HG03521 (cell line): Measurements from ENCODE around the gene CASP9.

ENCODE experiments used
- ATAC-seq: cut with Tn5 transposase; IDR thresholded peaks from one replicate; pipeline ENCODE4 v1.9.1; 2021; ENCODE audit warnings: mild to moderate bottlenecking, moderate library complexity; ENCODE audit not compliant: unreplicated experiment

The CASP9 gene

DNA sequence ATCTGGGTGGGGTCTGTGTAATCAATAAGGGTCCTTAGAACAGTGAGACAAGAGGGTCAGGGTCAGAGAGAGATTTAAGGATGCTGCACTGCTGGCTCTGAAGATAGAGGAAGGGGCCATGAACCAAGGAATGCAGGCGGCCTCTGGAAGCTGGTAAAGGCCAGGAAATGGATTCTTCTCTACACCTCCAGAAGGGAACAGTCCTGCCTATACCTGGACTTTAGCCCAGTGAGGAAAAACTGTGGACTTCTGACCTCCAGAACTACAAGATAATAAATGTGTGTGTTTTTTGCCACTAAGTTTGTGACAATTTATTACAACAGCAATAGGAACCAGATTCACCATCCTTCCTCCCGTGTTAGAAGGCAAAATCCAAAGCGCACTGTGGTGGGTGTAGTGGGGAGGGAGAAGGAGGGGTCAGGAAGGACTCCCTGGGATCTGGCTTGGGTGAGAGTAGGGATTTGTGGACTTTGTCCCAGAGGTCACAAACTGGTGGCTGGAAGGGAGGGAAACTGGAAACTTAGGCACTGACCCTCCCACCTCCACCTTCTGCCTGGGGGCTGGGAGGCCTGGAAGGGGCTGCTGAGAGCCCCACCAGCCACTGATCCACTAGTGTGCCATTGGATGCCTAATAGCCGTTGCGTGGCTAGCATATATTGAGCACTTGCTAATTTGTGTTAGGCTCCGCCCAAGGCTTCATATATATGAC, 72.8 kb downstream of the CASP9 start:
- ATAC-seq: no peak

DNA sequence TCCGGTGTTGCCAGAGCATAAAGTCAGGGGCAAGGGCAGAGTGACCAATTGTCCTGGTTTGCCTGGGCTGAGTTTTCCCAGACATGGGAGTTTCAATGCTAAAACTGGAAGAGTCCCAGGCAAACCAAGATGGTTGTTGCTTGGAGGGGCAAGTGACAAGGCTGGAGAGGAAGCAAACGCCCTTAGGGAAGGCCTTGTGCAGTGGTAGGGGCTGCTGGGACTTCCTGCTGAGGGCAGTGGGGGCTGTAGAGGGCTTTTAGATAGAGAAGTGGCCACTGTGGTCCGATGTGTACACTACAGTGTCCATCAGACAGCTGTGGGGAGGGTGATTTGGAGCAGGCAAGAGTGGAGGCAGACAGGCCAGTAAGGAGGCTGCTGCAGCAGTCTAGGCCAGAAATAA, 74.4 kb downstream of the CASP9 start:
- no peak for ATAC-seq

GRCh38 chr1:15448877-15449462, 75.0 kb downstream of the CASP9 start:
- no peak for ATAC-seq

- no peak for ATAC-seq
Measured at GRCh38 chr1:15446212-15446611, 77.8 kb downstream of the CASP9 start.

DNA sequence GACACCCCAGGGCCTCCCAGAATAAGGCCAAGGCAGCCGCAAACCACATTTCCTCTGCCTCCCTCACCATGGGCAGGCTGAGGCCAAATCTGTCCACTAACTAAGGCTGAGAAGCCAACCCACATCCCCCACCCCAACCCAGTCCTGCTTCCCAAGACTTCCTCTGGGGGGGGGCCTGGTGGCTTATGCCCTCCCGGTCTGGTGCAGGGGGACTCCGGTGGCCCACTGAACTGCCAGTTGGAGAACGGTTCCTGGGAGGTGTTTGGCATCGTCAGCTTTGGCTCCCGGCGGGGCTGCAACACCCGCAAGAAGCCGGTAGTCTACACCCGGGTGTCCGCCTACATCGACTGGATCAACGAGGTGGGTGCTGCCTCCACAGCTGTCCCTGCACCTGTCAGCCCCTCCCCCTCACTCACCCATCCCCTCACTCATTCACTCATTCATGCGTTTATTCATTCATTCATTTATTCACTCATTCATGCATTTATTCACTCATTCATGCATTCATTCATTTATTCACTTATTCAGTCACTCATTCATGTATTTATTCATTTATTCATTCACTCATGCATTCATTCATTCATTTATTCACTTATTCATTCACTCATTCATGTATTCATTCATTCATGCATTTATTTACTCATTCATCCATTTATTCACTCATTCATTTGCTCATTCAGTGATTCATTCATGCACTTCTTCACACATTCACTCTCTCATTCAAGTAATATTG, 78.5 kb downstream of the CASP9 start:
- no peak for ATAC-seq

- ATAC-seq: no peak
Measured at GRCh38 chr1:15444468-15445389, 79.3 kb downstream of the CASP9 start.

DNA sequence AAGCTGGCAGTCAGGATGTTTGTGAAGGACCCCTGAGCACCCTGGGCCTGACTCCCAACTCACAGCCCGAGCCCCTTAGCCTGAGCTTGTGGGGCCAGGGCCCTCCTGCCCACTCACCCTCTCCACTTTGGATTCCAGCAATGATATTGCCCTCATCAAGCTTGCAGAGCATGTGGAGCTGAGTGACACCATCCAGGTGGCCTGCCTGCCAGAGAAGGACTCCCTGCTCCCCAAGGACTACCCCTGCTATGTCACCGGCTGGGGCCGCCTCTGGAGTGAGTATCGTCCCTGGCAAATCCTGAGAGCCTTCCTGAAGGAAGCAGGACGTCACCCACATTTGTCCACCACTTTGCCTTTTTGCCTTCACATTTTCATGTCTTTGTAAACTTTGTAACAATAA, 80.7 kb downstream of the CASP9 start:
- no peak for ATAC-seq

GRCh38 chr1:15442759-15443158, 81.3 kb downstream of the CASP9 start:
- ATAC-seq: no peak

DNA sequence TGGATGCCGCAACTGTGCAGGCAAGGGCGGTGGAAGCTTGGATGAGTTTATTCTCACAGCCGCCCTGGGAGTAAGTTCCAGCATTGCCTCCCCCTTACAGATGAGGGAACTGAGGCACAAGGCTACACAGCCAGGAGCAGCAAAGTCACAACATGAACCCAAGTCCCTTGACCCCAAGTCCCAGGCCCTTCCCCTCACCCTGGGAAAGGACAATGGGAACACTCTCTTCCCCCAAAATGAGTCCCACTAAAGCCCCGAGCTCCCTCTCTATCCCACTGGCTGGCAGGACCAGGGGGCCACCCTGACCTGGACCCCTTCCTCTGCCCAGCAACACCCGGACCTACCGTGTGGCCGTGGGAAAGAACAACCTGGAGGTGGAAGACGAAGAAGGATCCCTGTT, 81.9 kb downstream of the CASP9 start:
- ATAC-seq: no peak
